ENCODE results near the gene LRRN4.

The LRRN4 gene

GRCh38 chr20:6095409-6095808, 41.5 kb upstream of the LRRN4 start:
- Histone ChIP-seq H3K36me3 (ENCODE audit: control insufficient read depth, insufficient read depth, low read length) (no peaks in the 10 kb centered on the region), H3K79me1 (ENCODE audit: low read length) (no peaks in the 10 kb centered on the region), H2AK5ac (ENCODE audit: low read length) (no peak overlapping the region), H3K27me3 (ENCODE audit: insufficient read depth, low read length, poor library complexity) (no peaks in the 10 kb centered on the region), H3K27ac (ENCODE audit: low read depth, low read length) (no peak overlapping the region), H3K4me2 (ENCODE audit: low read length) (no peak overlapping the region), H3K4ac (ENCODE audit: low read depth, low read length) (no peak overlapping the region), H3K9ac (ENCODE audit: low read length) (no peak overlapping the region), H4K5ac (ENCODE audit: low read length) (no peak overlapping the region), H3K4me3 (ENCODE audit: low read length) (no peak overlapping the region), H4K8ac (ENCODE audit: low read depth, low read length) (no peak overlapping the region), H3K18ac (ENCODE audit: low read length) (no peak overlapping the region), H3K4me1 (ENCODE audit: control insufficient read depth, low read depth, low read length) (no peaks in the 10 kb centered on the region), H2BK120ac (ENCODE audit: low read depth, low read length) (no peak overlapping the region), H2BK15ac (replicated peaks; ENCODE audit: low read depth) (no peak overlapping the region), H2BK5ac (ENCODE audit: low read length) (no peak overlapping the region), H3K23ac (ENCODE audit: low read length) (no peak overlapping the region), H3K56ac (ENCODE audit: low read length) (no peak overlapping the region), H3K79me2 (ENCODE audit: control insufficient read depth, insufficient read depth, low read length) (no peaks in the 10 kb centered on the region)
- no CpG with 5 or more reads among the region's 5 CpGs for WGBS (ENCODE audit: extremely low coverage, insufficient coverage, low lambda C conversion rate)
- no peak for DNase-seq

- Histone ChIP-seq H3K4me2 (ENCODE audit: low read length) (no peak overlapping the region), H3K27ac (ENCODE audit: low read depth, low read length) (no peak overlapping the region), H3K36me3 (ENCODE audit: control insufficient read depth, insufficient read depth, low read length) (no peaks in the 10 kb centered on the region), H3K79me1 (ENCODE audit: low read length) (no peaks in the 10 kb centered on the region), H2BK15ac (replicated peaks; ENCODE audit: low read depth) (no peak overlapping the region), H2AK5ac (ENCODE audit: low read length) (no peak overlapping the region), H2BK5ac (ENCODE audit: low read length) (no peak overlapping the region), H4K5ac (ENCODE audit: low read length) (no peak overlapping the region), H4K8ac (ENCODE audit: low read depth, low read length) (no peak overlapping the region), H3K4me1 (ENCODE audit: control insufficient read depth, low read depth, low read length) (no peaks in the 10 kb centered on the region), H3K23ac (ENCODE audit: low read length) (no peak overlapping the region), H3K18ac (ENCODE audit: low read length) (no peak overlapping the region), H3K27me3 (ENCODE audit: insufficient read depth, low read length, poor library complexity) (no peaks in the 10 kb centered on the region), H2BK120ac (ENCODE audit: low read depth, low read length) (no peak overlapping the region), H3K4me3 (ENCODE audit: low read length) (no peak overlapping the region), H3K56ac (ENCODE audit: low read length) (no peak overlapping the region), H3K9ac (ENCODE audit: low read length) (no peak overlapping the region), H3K79me2 (ENCODE audit: control insufficient read depth, insufficient read depth, low read length) (no peaks in the 10 kb centered on the region), H3K4ac (ENCODE audit: low read depth, low read length) (no peak overlapping the region)
- no CpG with 5 or more reads among the region's 4 CpGs for WGBS (ENCODE audit: extremely low coverage, insufficient coverage, low lambda C conversion rate)
- DNase-seq, result no peak
These were observed 40.7 kb upstream of the LRRN4 start for GRCh38 chr20:6094565-6094964.

- Histone ChIP-seq H3K18ac (ENCODE audit: low read length) (no peak overlapping the region), H3K79me2 (ENCODE audit: control insufficient read depth, insufficient read depth, low read length) (no peaks in the 10 kb centered on the region), H2BK120ac (ENCODE audit: low read depth, low read length) (no peak overlapping the region), H3K27me3 (ENCODE audit: insufficient read depth, low read length, poor library complexity) (no peaks in the 10 kb centered on the region), H3K27ac (ENCODE audit: low read depth, low read length) (no peak overlapping the region), H4K5ac (ENCODE audit: low read length) (no peak overlapping the region), H3K9ac (ENCODE audit: low read length) (no peak overlapping the region), H3K56ac (ENCODE audit: low read length) (no peak overlapping the region), H3K79me1 (ENCODE audit: low read length) (no peaks in the 10 kb centered on the region), H2BK15ac (replicated peaks; ENCODE audit: low read depth) (no peak overlapping the region), H3K36me3 (ENCODE audit: control insufficient read depth, insufficient read depth, low read length) (no peaks in the 10 kb centered on the region), H3K4me3 (ENCODE audit: low read length) (no peak overlapping the region), H3K23ac (ENCODE audit: low read length) (no peak overlapping the region), H2BK5ac (ENCODE audit: low read length) (no peak overlapping the region), H4K8ac (ENCODE audit: low read depth, low read length) (no peak overlapping the region), H3K4me1 (ENCODE audit: control insufficient read depth, low read depth, low read length) (no peaks in the 10 kb centered on the region), H3K4me2 (ENCODE audit: low read length) (no peak overlapping the region), H2AK5ac (ENCODE audit: low read length) (no peak overlapping the region), H3K4ac (ENCODE audit: low read depth, low read length) (no peak overlapping the region)
- WGBS (ENCODE audit: extremely low coverage, insufficient coverage, low lambda C conversion rate), result no CpG with 5 or more reads among the region's 3 CpGs
- DNase-seq, result no peak
These were observed 40.2 kb upstream of the LRRN4 start for GRCh38 chr20:6094063-6094462.

GRCh38 chr20:6091661-6092060, 37.8 kb upstream of the LRRN4 start:
- Histone ChIP-seq H3K18ac (ENCODE audit: low read length) (no peak overlapping the region), H3K9ac (ENCODE audit: low read length) (no peak overlapping the region), H3K4ac (ENCODE audit: low read depth, low read length) (no peak overlapping the region), H3K27me3 (ENCODE audit: insufficient read depth, low read length, poor library complexity) (no peaks in the 10 kb centered on the region), H4K5ac (ENCODE audit: low read length) (no peak overlapping the region), H3K4me3 (ENCODE audit: low read length) (no peak overlapping the region), H3K36me3 (ENCODE audit: control insufficient read depth, insufficient read depth, low read length) (no peaks in the 10 kb centered on the region), H2BK15ac (replicated peaks; ENCODE audit: low read depth) (no peak overlapping the region), H4K8ac (ENCODE audit: low read depth, low read length) (no peak overlapping the region), H2BK5ac (ENCODE audit: low read length) (no peak overlapping the region), H3K79me2 (ENCODE audit: control insufficient read depth, insufficient read depth, low read length) (no peaks in the 10 kb centered on the region), H3K4me2 (ENCODE audit: low read length) (no peak overlapping the region), H2BK120ac (ENCODE audit: low read depth, low read length) (no peak overlapping the region), H2AK5ac (ENCODE audit: low read length) (no peak overlapping the region), H3K56ac (ENCODE audit: low read length) (no peak overlapping the region), H3K79me1 (ENCODE audit: low read length) (no peaks in the 10 kb centered on the region), H3K27ac (ENCODE audit: low read depth, low read length) (no peak overlapping the region), H3K4me1 (ENCODE audit: control insufficient read depth, low read depth, low read length) (no peaks in the 10 kb centered on the region), H3K23ac (ENCODE audit: low read length) (no peak overlapping the region)
- no peak for DNase-seq
- WGBS (ENCODE audit: extremely low coverage, insufficient coverage, low lambda C conversion rate), result no CpG with 5 or more reads among the region's 8 CpGs

GRCh38 chr20:6086868-6087267, 33.0 kb upstream of the LRRN4 start:
- H3K4me2 ChIP-seq (ENCODE audit: low read length), result no peak overlapping the region
- no peak overlapping the region for H2BK5ac ChIP-seq (ENCODE audit: low read length)
- H3K56ac ChIP-seq (ENCODE audit: low read length), result no peak overlapping the region
- H3K18ac ChIP-seq (ENCODE audit: low read length), result no peak overlapping the region
- peaks cover 2% of the 10 kb centered on the region for H3K36me3 ChIP-seq (ENCODE audit: control insufficient read depth, insufficient read depth, low read length)
- H3K4me1 ChIP-seq (ENCODE audit: control insufficient read depth, low read depth, low read length), result no peaks in the 10 kb centered on the region
- no peak overlapping the region for H4K5ac ChIP-seq (ENCODE audit: low read length)
- no peak overlapping the region for H2BK120ac ChIP-seq (ENCODE audit: low read depth, low read length)
- H3K23ac ChIP-seq (ENCODE audit: low read length), result no peak overlapping the region
- DNase-seq, result no peak
- no peak overlapping the region for H3K27ac ChIP-seq (ENCODE audit: low read depth, low read length)
- H3K79me1 ChIP-seq (ENCODE audit: low read length), result no peaks in the 10 kb centered on the region
- no peak overlapping the region for H4K8ac ChIP-seq (ENCODE audit: low read depth, low read length)
- H3K27me3 ChIP-seq (ENCODE audit: insufficient read depth, low read length, poor library complexity), result no peaks in the 10 kb centered on the region
- WGBS (ENCODE audit: extremely low coverage, insufficient coverage, low lambda C conversion rate), result no CpG with 5 or more reads among the region's 2 CpGs
- no peak overlapping the region for H3K4ac ChIP-seq (ENCODE audit: low read depth, low read length)
- H2AK5ac ChIP-seq (ENCODE audit: low read length), result no peak overlapping the region
- no peak overlapping the region for H2BK15ac ChIP-seq (replicated peaks; ENCODE audit: low read depth)
- H3K4me3 ChIP-seq (ENCODE audit: low read length), result no peak overlapping the region
- H3K79me2 ChIP-seq (ENCODE audit: control insufficient read depth, insufficient read depth, low read length), result no peaks in the 10 kb centered on the region
- no peak overlapping the region for H3K9ac ChIP-seq (ENCODE audit: low read length)

- Histone ChIP-seq H3K79me2 (ENCODE audit: control insufficient read depth, insufficient read depth, low read length) (no peaks in the 10 kb centered on the region), H4K8ac (ENCODE audit: low read depth, low read length) (no peak overlapping the region), H4K5ac (ENCODE audit: low read length) (no peak overlapping the region), H3K4me3 (ENCODE audit: low read length) (no peak overlapping the region), H3K18ac (ENCODE audit: low read length) (no peak overlapping the region), H3K4me1 (ENCODE audit: control insufficient read depth, low read depth, low read length) (no peaks in the 10 kb centered on the region), H3K56ac (ENCODE audit: low read length) (no peak overlapping the region), H3K4me2 (ENCODE audit: low read length) (no peak overlapping the region), H3K9ac (ENCODE audit: low read length) (no peak overlapping the region), H2BK120ac (ENCODE audit: low read depth, low read length) (no peak overlapping the region), H3K4ac (ENCODE audit: low read depth, low read length) (no peak overlapping the region), H3K36me3 (ENCODE audit: control insufficient read depth, insufficient read depth, low read length) (peaks cover 2% of the 10 kb centered on the region), H3K79me1 (ENCODE audit: low read length) (no peaks in the 10 kb centered on the region), H3K23ac (ENCODE audit: low read length) (no peak overlapping the region), H3K27ac (ENCODE audit: low read depth, low read length) (no peak overlapping the region), H2AK5ac (ENCODE audit: low read length) (no peak overlapping the region), H2BK15ac (replicated peaks; ENCODE audit: low read depth) (no peak overlapping the region), H2BK5ac (ENCODE audit: low read length) (no peak overlapping the region), H3K27me3 (ENCODE audit: insufficient read depth, low read length, poor library complexity) (no peaks in the 10 kb centered on the region)
- no CpG with 5 or more reads among the region's 9 CpGs for WGBS (ENCODE audit: extremely low coverage, insufficient coverage, low lambda C conversion rate)
- DNase-seq, result no peak
These were observed 30.1 kb upstream of the LRRN4 start for GRCh38 chr20:6083926-6084325.
